WTC11 (cell line): ENCODE measurements around the gene TMEM11.

Experiments used
- CBFB ChIP-seq: sonication (generic); formaldehyde crosslinking; IDR thresholded peaks from 2 replicates; pipeline ENCODE4 v1.8.1; 2022; ENCODE audit warnings: mild to moderate bottlenecking, low read depth, missing genetic modification reagents
- CREM ChIP-seq: sonication (generic); formaldehyde crosslinking; IDR thresholded peaks from 2 replicates; pipeline ENCODE4 v1.8.1; 2022; ENCODE audit warnings: mild to moderate bottlenecking, missing genetic modification reagents, moderate library complexity
- CTCF ChIP-seq: fragments of 200-600 bp; IDR thresholded peaks from 2 replicates; pipeline ENCODE4 v1.8.0; 2022; ENCODE audit warnings: antibody characterized with exemption
- FOXK1 ChIP-seq: sonication (generic); formaldehyde crosslinking; IDR thresholded peaks from 2 replicates; pipeline ENCODE4 v1.8.0; 2022; ENCODE audit warnings: mild to moderate bottlenecking, moderate library complexity, missing genetic modification reagents
- IRF1 ChIP-seq: sonication (generic); formaldehyde crosslinking; IDR thresholded peaks from 2 replicates; pipeline ENCODE4 v1.8.0; 2023; ENCODE audit warnings: missing genetic modification reagents
- JUN ChIP-seq: sonication (generic); formaldehyde crosslinking; IDR thresholded peaks from 2 replicates; pipeline ENCODE4 v1.8.0; 2023; ENCODE audit warnings: mild to moderate bottlenecking, missing genetic modification reagents
- KAT7 ChIP-seq: sonication (generic); formaldehyde crosslinking; IDR thresholded peaks from 2 replicates; pipeline ENCODE4 v1.8.1; 2023; ENCODE audit warnings: missing genetic modification reagents, mild to moderate bottlenecking, borderline replicate concordance
- MAX ChIP-seq: sonication (generic); formaldehyde crosslinking; IDR thresholded peaks from 2 replicates; pipeline ENCODE4 v1.8.0; 2022; ENCODE audit warnings: mild to moderate bottlenecking, missing genetic modification reagents
- SP1 ChIP-seq: sonication (generic); formaldehyde crosslinking; conservative IDR thresholded peaks from 2 replicates; pipeline ENCODE4 v1.8.1; 2022; ENCODE audit warnings: missing genetic modification reagents
- STAT6 ChIP-seq: sonication (generic); formaldehyde crosslinking; conservative IDR thresholded peaks from 2 replicates; pipeline ENCODE4 v1.8.1; 2023; ENCODE audit warnings: mild to moderate bottlenecking, low read depth, missing genetic modification reagents, moderate library complexity
- USF1 ChIP-seq: sonication (generic); formaldehyde crosslinking; IDR thresholded peaks from 2 replicates; pipeline ENCODE4 v1.8.0; 2022; ENCODE audit warnings: mild to moderate bottlenecking, missing genetic modification reagents
- USF2 ChIP-seq: sonication (generic); formaldehyde crosslinking; IDR thresholded peaks from 2 replicates; pipeline ENCODE4 v1.8.1; 2023; ENCODE audit warnings: mild to moderate bottlenecking, missing genetic modification reagents, moderate library complexity
- ZNF281 ChIP-seq: sonication (generic); formaldehyde crosslinking; IDR thresholded peaks from 2 replicates; pipeline ENCODE4 v1.8.0; 2023; ENCODE audit warnings: mild to moderate bottlenecking, missing genetic modification reagents
- ZNF532 ChIP-seq: fragments of 250-450 bp; sonication (Bioruptor Pico); IDR thresholded peaks from 2 replicates; pipeline ENCODE4 v1.9.0; 2021; ENCODE audit warnings: mild to moderate bottlenecking, borderline replicate concordance

GRCh38 chr17:21198411-21198810, 15.6 kb downstream of the TMEM11 start:
- TF ChIP-seq USF2 (no peak), CTCF (no peak), CBFB (CRISPR knock-in tag) (no peak), JUN (CRISPR knock-in tag) (no peak), SP1 (no peak), MAX (CRISPR knock-in tag) (no peak), KAT7 (CRISPR knock-in tag) (no peak), STAT6 (CRISPR knock-in tag) (no peak), CREM (CRISPR knock-in tag) (no peak), ZNF532 (no peak), FOXK1 (CRISPR knock-in tag) (no peak), IRF1 (CRISPR knock-in tag) (no peak), ZNF281 (CRISPR knock-in tag) (no peak), USF1 (no peak)
